ENCODE measurements around the gene MSS51. TPM values are rescaled to one million over a fixed set of nuclear protein-coding genes. Genes with fewer than 3 reads are reported as not detected.

Gene MSS51
- total RNA-seq, 1 donor from 2014 or later = 2.9 TPM

Other genes starting within 250 kb of the MSS51 start
- gene DNAJC9, start 186.3 kb downstream of the MSS51 start, total RNA-seq = 9.6 TPM
- 109 TPM for gene MRPS16, start 180.9 kb downstream of the MSS51 start, total RNA-seq
- 1.7 TPM for gene CFAP70, start 74.7 kb downstream of the MSS51 start, total RNA-seq
- 116 TPM for gene ANXA7, start 19.5 kb downstream of the MSS51 start, total RNA-seq
- gene PPP3CB, start 62.5 kb upstream of the MSS51 start, total RNA-seq = 67.7 TPM
- gene USP54, start 157.8 kb upstream of the MSS51 start, total RNA-seq = 22.4 TPM
- gene MYOZ1, start 207.9 kb upstream of the MSS51 start, total RNA-seq = 0.32 TPM
- 237 TPM for gene SYNPO2L, start 222.5 kb upstream of the MSS51 start, total RNA-seq

Data from left ventricle myocardium superior (tissue), 1 donor.